Measurements from ENCODE around the gene SYT3. TPM values are rescaled to one million over a fixed set of nuclear protein-coding genes. Genes with fewer than 3 reads are reported as not detected.

The SYT3 gene
- total RNA-seq, 1 experiment from 2014 or later: 14.6 TPM

DNA sequence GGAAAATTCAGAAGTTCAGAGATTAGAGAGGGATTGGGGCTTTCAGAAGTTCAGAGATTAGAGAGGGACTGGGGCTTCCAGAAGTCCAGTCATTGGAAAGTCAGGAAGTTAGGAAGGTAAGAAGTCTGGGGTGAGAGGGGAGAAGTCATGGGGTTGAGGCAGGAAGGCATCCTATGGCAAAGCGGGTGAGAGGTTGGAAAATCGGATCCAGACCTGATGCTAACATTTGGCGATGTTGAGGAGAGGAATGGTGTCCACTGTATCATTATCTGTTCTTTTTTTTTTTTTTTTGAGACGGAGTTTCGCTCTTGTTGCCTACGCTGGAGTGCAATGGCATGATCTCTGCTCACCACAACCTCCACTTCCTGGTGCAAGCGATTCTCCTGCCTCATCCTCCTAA, 11.1 kb downstream of the SYT3 start:
- Mint-ChIP-seq H3K4me3 (no peak overlapping the region), H3K27ac (no peak overlapping the region), H3K36me3 (peaks cover 5% of the 10 kb centered on the region), H3K27me3 (ENCODE audit: low read depth) (peaks cover 7% of the 10 kb centered on the region), H3K9me3 (peaks cover 5% of the 10 kb centered on the region), H3K4me1 (no peaks in the 10 kb centered on the region)
- ATAC-seq: no peak
- DNase-seq (ENCODE audit: low spot score): no peak
- ChIA-PET POLR2A (no interaction called here), CTCF (interaction anchor here (0.7 to 2.5 kb wide), 16 partner anchors 10 to 134 kb away, joined by 3 to 14 read pairs (median 4); partner anchors contain the start of genes C19orf81 and CLEC11A)
- no peak for TF ChIP-seq IRF2 (CRISPR knock-in tag; IDR thresholded peaks at IDR 0.05; ENCODE audit: borderline replicate concordance, low read depth)
- TF ChIP-seq, protein P1, sequence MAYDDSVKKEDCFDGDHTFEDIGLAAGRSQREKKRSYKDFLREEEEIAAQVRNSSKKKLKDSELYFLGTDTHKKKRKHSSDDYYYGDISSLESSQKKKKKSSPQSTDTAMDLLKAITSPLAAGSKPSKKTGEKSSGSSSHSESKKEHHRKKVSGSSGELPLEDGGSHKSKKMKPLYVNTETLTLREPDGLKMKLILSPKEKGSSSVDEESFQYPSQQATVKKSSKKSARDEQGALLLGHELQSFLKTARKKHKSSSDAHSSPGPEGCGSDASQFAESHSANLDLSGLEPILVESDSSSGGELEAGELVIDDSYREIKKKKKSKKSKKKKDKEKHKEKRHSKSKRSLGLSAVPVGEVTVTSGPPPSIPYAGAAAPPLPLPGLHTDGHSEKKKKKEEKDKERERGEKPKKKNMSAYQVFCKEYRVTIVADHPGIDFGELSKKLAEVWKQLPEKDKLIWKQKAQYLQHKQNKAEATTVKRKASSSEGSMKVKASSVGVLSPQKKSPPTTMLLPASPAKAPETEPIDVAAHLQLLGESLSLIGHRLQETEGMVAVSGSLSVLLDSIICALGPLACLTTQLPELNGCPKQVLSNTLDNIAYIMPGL (CRISPR knock-in tag; IDR thresholded peaks at IDR 0.05): no peak
- TF ChIP-seq GTF2I (CRISPR knock-in tag; conservative IDR thresholded peaks at IDR 0.05): no peak
- TF ChIP-seq ZNF219 (CRISPR knock-in tag; IDR thresholded peaks at IDR 0.05; ENCODE audit: borderline replicate concordance): no peak
- TF ChIP-seq ZNF671 (CRISPR knock-in tag; IDR thresholded peaks at IDR 0.05): no peak
- TF ChIP-seq, protein P2, sequence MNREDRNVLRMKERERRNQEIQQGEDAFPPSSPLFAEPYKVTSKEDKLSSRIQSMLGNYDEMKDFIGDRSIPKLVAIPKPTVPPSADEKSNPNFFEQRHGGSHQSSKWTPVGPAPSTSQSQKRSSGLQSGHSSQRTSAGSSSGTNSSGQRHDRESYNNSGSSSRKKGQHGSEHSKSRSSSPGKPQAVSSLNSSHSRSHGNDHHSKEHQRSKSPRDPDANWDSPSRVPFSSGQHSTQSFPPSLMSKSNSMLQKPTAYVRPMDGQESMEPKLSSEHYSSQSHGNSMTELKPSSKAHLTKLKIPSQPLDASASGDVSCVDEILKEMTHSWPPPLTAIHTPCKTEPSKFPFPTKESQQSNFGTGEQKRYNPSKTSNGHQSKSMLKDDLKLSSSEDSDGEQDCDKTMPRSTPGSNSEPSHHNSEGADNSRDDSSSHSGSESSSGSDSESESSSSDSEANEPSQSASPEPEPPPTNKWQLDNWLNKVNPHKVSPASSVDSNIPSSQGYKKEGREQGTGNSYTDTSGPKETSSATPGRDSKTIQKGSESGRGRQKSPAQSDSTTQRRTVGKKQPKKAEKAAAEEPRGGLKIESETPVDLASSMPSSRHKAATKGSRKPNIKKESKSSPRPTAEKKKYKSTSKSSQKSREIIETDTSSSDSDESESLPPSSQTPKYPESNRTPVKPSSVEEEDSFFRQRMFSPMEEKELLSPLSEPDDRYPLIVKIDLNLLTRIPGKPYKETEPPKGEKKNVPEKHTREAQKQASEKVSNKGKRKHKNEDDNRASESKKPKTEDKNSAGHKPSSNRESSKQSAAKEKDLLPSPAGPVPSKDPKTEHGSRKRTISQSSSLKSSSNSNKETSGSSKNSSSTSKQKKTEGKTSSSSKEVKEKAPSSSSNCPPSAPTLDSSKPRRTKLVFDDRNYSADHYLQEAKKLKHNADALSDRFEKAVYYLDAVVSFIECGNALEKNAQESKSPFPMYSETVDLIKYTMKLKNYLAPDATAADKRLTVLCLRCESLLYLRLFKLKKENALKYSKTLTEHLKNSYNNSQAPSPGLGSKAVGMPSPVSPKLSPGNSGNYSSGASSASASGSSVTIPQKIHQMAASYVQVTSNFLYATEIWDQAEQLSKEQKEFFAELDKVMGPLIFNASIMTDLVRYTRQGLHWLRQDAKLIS (CRISPR knock-in tag; IDR thresholded peaks at IDR 0.05; ENCODE audit: borderline replicate concordance): no peak
- TF ChIP-seq, protein P3, sequence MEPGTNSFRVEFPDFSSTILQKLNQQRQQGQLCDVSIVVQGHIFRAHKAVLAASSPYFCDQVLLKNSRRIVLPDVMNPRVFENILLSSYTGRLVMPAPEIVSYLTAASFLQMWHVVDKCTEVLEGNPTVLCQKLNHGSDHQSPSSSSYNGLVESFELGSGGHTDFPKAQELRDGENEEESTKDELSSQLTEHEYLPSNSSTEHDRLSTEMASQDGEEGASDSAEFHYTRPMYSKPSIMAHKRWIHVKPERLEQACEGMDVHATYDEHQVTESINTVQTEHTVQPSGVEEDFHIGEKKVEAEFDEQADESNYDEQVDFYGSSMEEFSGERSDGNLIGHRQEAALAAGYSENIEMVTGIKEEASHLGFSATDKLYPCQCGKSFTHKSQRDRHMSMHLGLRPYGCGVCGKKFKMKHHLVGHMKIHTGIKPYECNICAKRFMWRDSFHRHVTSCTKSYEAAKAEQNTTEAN (CRISPR knock-in tag; IDR thresholded peaks at IDR 0.05): no peak
- no peak for TF ChIP-seq EMX1 (CRISPR knock-in tag; IDR thresholded peaks at IDR 0.05)
- TF ChIP-seq FOXP1 (CRISPR knock-in tag; IDR thresholded peaks at IDR 0.05; ENCODE audit: borderline replicate concordance): no peak
- TF ChIP-seq NR2C2 (CRISPR knock-in tag; IDR thresholded peaks at IDR 0.05): no peak
- TF ChIP-seq, protein P4, sequence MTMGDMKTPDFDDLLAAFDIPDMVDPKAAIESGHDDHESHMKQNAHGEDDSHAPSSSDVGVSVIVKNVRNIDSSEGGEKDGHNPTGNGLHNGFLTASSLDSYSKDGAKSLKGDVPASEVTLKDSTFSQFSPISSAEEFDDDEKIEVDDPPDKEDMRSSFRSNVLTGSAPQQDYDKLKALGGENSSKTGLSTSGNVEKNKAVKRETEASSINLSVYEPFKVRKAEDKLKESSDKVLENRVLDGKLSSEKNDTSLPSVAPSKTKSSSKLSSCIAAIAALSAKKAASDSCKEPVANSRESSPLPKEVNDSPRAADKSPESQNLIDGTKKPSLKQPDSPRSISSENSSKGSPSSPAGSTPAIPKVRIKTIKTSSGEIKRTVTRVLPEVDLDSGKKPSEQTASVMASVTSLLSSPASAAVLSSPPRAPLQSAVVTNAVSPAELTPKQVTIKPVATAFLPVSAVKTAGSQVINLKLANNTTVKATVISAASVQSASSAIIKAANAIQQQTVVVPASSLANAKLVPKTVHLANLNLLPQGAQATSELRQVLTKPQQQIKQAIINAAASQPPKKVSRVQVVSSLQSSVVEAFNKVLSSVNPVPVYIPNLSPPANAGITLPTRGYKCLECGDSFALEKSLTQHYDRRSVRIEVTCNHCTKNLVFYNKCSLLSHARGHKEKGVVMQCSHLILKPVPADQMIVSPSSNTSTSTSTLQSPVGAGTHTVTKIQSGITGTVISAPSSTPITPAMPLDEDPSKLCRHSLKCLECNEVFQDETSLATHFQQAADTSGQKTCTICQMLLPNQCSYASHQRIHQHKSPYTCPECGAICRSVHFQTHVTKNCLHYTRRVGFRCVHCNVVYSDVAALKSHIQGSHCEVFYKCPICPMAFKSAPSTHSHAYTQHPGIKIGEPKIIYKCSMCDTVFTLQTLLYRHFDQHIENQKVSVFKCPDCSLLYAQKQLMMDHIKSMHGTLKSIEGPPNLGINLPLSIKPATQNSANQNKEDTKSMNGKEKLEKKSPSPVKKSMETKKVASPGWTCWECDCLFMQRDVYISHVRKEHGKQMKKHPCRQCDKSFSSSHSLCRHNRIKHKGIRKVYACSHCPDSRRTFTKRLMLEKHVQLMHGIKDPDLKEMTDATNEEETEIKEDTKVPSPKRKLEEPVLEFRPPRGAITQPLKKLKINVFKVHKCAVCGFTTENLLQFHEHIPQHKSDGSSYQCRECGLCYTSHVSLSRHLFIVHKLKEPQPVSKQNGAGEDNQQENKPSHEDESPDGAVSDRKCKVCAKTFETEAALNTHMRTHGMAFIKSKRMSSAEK (CRISPR knock-in tag; IDR thresholded peaks at IDR 0.05; ENCODE audit: borderline replicate concordance): no peak
- TF ChIP-seq, protein P5, sequence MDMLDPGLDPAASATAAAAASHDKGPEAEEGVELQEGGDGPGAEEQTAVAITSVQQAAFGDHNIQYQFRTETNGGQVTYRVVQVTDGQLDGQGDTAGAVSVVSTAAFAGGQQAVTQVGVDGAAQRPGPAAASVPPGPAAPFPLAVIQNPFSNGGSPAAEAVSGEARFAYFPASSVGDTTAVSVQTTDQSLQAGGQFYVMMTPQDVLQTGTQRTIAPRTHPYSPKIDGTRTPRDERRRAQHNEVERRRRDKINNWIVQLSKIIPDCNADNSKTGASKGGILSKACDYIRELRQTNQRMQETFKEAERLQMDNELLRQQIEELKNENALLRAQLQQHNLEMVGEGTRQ (CRISPR knock-in tag; IDR thresholded peaks at IDR 0.05): no peak
- TF ChIP-seq, protein P6, sequence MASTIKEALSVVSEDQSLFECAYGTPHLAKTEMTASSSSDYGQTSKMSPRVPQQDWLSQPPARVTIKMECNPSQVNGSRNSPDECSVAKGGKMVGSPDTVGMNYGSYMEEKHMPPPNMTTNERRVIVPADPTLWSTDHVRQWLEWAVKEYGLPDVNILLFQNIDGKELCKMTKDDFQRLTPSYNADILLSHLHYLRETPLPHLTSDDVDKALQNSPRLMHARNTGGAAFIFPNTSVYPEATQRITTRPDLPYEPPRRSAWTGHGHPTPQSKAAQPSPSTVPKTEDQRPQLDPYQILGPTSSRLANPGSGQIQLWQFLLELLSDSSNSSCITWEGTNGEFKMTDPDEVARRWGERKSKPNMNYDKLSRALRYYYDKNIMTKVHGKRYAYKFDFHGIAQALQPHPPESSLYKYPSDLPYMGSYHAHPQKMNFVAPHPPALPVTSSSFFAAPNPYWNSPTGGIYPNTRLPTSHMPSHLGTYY (CRISPR knock-in tag; IDR thresholded peaks at IDR 0.05): no peak
- no peak for TF ChIP-seq KAT7 (CRISPR knock-in tag; IDR thresholded peaks at IDR 0.05; ENCODE audit: borderline replicate concordance)
- TF ChIP-seq ZNF423 (CRISPR knock-in tag; IDR thresholded peaks at IDR 0.05): no peak
- no peak for TF ChIP-seq CREM (CRISPR knock-in tag; IDR thresholded peaks at IDR 0.05)
